Measurements from ENCODE around the gene SH3GLB1.

- TF ChIP-seq POLR2A (IDR thresholded peaks at IDR 0.05): no peak
- TF ChIP-seq CTCF (IDR thresholded peaks at IDR 0.05): no peak
These were observed 14.4 kb downstream of the SH3GLB1 start for GRCh38 chr1:86718786-86719185.

Data from vagina (tissue), 2 donors.